HG02981 (cell line): ENCODE measurements around the gene GPR63.

Experiments used
- ATAC-seq: cut with Tn5 transposase; IDR thresholded peaks from one replicate; pipeline ENCODE4 v1.9.1; 2021; ENCODE audit warnings: mild to moderate bottlenecking, moderate library complexity; ENCODE audit not compliant: unreplicated experiment

The GPR63 gene

GRCh38 chr6:96823743-96824142 lies 13.5 kb downstream of the GPR63 start:
- no peak for ATAC-seq

- ATAC-seq, result no peak
Observed at GRCh38 chr6:96821034-96821433, 16.2 kb downstream of the GPR63 start.

- ATAC-seq, result no peak
Observed at GRCh38 chr6:96816301-96816817, 20.9 kb downstream of the GPR63 start.

- ATAC-seq, result no peak
Observed at GRCh38 chr6:96814625-96815024, 22.7 kb downstream of the GPR63 start.

GRCh38 chr6:96812077-96812703 lies 25.1 kb downstream of the GPR63 start:
- ATAC-seq, result no peak

- ATAC-seq, result no peak
Observed at GRCh38 chr6:96811670-96812069, 25.6 kb downstream of the GPR63 start.

GRCh38 chr6:96811136-96811535 lies 26.1 kb downstream of the GPR63 start:
- no peak for ATAC-seq

GRCh38 chr6:96809119-96809518 lies 28.2 kb downstream of the GPR63 start:
- no peak for ATAC-seq

GRCh38 chr6:96803106-96803481 lies 34.2 kb downstream of the GPR63 start:
- ATAC-seq, result no peak

GRCh38 chr6:96795481-96795880 lies 41.8 kb downstream of the GPR63 start:
- peak; percentile 99 for ATAC-seq

GRCh38 chr6:96794980-96795379 lies 42.3 kb downstream of the GPR63 start:
- peak; percentile 17 for ATAC-seq

- ATAC-seq, result no peak
Observed at GRCh38 chr6:96792561-96793190, 44.6 kb downstream of the GPR63 start.

- ATAC-seq, result no peak
Observed at GRCh38 chr6:96789871-96790270, 47.4 kb downstream of the GPR63 start.

- no peak for ATAC-seq
Observed at GRCh38 chr6:96787846-96788580, 49.3 kb downstream of the GPR63 start.

- no peak for ATAC-seq
Observed at GRCh38 chr6:96786336-96786735, 50.9 kb downstream of the GPR63 start.

GRCh38 chr6:96784650-96785049 lies 52.6 kb downstream of the GPR63 start:
- no peak for ATAC-seq

- ATAC-seq, result no peak
Observed at GRCh38 chr6:96783307-96783706, 54.0 kb downstream of the GPR63 start.

- no peak for ATAC-seq
Observed at GRCh38 chr6:96781557-96781956, 55.7 kb downstream of the GPR63 start.

GRCh38 chr6:96777113-96777512 lies 60.2 kb downstream of the GPR63 start:
- ATAC-seq, result no peak

GRCh38 chr6:96775727-96776400 lies 61.4 kb downstream of the GPR63 start:
- no peak for ATAC-seq

GRCh38 chr6:96766769-96767168 lies 70.5 kb downstream of the GPR63 start:
- no peak for ATAC-seq
